Suprapubic skin (tissue), 3 donors: Measurements from ENCODE around the gene SPOP.

Source experiments
- EP300 ChIP-seq: sonication (generic); formaldehyde crosslinking; IDR thresholded peaks from one replicate; pipeline ENCODE4 v1.6.1; 2017; ENCODE audit warnings: antibody characterized with exemption
- TF ChIP-seq, protein P1 (sequence below), 2 donors: fragments of 200-600 bp in 1 of 2; fragments of 450-650 bp in 1 of 2; sonication (generic) in 1 of 2; IDR thresholded peaks; one replicate each; pipeline ENCODE4 v1.5.1; 2016 to 2019; ENCODE audit warnings: antibody characterized with exemption in 2 of 2, mild to moderate bottlenecking in 1 of 2, moderate library complexity in 1 of 2

DNA sequence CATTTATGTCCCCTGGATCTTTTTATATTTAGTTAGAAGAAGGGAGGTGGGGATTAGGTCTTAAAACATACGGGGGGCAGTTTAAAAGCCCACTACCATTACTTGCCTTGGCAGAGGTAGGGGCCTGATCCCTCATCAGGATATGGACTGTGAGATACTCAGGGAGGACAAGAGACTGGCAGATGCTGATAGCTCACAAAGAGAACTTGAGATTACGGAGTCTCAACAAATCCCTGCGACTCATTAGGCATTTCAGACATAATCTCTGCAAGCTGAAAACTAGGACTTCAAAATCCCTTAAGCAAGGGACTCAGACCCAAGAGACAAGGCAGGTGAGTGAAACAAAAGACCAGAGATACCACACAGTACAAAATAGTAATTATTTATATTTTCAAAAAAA, 79.0 kb downstream of the SPOP start:
- TF ChIP-seq, protein P1, sequence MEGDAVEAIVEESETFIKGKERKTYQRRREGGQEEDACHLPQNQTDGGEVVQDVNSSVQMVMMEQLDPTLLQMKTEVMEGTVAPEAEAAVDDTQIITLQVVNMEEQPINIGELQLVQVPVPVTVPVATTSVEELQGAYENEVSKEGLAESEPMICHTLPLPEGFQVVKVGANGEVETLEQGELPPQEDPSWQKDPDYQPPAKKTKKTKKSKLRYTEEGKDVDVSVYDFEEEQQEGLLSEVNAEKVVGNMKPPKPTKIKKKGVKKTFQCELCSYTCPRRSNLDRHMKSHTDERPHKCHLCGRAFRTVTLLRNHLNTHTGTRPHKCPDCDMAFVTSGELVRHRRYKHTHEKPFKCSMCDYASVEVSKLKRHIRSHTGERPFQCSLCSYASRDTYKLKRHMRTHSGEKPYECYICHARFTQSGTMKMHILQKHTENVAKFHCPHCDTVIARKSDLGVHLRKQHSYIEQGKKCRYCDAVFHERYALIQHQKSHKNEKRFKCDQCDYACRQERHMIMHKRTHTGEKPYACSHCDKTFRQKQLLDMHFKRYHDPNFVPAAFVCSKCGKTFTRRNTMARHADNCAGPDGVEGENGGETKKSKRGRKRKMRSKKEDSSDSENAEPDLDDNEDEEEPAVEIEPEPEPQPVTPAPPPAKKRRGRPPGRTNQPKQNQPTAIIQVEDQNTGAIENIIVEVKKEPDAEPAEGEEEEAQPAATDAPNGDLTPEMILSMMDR (IDR thresholded peaks at IDR 0.05): no peak
- TF ChIP-seq EP300: no peak
